ENCODE data around the gene ADH7. TPM values are rescaled to one million over a fixed set of nuclear protein-coding genes. Genes with fewer than 3 reads are reported as not detected.

ADH7 gene
- total RNA-seq, 1 donor from 2014 or later = not detected

DNA sequence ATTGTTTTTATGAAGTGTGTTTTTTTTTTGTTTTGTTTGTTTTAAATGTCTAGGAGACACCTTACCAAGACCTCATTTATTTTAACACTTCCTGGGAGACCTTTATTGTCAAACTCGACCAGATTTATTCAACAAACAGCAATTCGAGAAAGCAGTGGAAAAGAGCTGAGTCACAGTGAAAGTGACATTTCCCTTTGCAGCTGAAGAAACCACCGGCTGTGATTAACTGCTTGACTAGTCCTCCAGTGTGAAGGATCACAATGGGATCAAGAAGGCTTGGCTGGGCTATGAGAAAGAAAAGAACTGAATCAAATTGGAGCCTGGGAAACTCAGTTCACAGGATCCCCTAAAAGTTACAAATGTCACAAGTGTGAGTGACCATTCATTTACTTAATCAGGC is 11.9 kb upstream of the ADH7 start:
- peak overlapping the region; percentile 77 for H3K27ac Mint-ChIP-seq
- TF ChIP-seq CTCF (IDR thresholded peaks at IDR 0.05; ENCODE audit: unreplicated experiment) = no peak
- H3K36me3 Mint-ChIP-seq (ENCODE audit: insufficient read depth) = peaks cover 6% of the 10 kb centered on the region
- H3K27me3 Mint-ChIP-seq = no peaks in the 10 kb centered on the region
- H3K4me3 Mint-ChIP-seq (ENCODE audit: low read depth) = no peak overlapping the region
- no peak for DNase-seq (ENCODE audit: low spot score, unreplicated experiment)
- peaks cover 28% of the 10 kb centered on the region for H3K9me3 Mint-ChIP-seq (ENCODE audit: low read depth)
- peaks cover 10% of the 10 kb centered on the region for H3K4me1 Mint-ChIP-seq (ENCODE audit: low read depth)

DNA sequence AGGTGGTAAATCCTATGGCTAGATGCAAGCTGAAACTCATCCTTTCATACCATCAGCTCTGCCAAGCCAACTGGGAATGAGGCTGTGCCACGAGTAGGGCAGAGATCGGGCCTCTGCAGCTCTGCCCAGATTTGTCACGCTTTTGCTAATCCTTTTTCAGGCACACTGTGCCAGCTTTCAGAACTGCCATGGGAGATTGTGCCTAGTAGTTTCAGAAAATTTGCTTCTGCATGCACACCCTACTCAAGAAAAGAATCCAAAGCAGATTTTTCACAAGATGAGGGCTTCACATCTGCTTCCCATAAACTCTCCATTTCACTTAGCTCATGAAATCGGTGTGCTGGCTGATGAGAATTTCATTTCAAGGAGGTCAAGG is 3.3 kb upstream of the ADH7 start:
- TF ChIP-seq CTCF (IDR thresholded peaks at IDR 0.05; ENCODE audit: unreplicated experiment) = no peak
- Mint-ChIP-seq H3K27ac (no peak overlapping the region), H3K9me3 (ENCODE audit: low read depth) (no peaks in the 10 kb centered on the region), H3K27me3 (no peaks in the 10 kb centered on the region), H3K36me3 (ENCODE audit: insufficient read depth) (no peaks in the 10 kb centered on the region), H3K4me3 (ENCODE audit: low read depth) (no peak overlapping the region), H3K4me1 (ENCODE audit: low read depth) (peaks cover 6% of the 10 kb centered on the region)
- DNase-seq (ENCODE audit: low spot score, unreplicated experiment) = no peak

GRCh38 chr4:99437723-99438404 is 2.7 kb upstream of the ADH7 start:
- peaks cover 6% of the 10 kb centered on the region for H3K4me1 Mint-ChIP-seq (ENCODE audit: low read depth)
- no peak overlapping the region for H3K4me3 Mint-ChIP-seq (ENCODE audit: low read depth)
- H3K27me3 Mint-ChIP-seq = no peaks in the 10 kb centered on the region
- no peak for TF ChIP-seq CTCF (IDR thresholded peaks at IDR 0.05; ENCODE audit: unreplicated experiment)
- H3K9me3 Mint-ChIP-seq (ENCODE audit: low read depth) = no peaks in the 10 kb centered on the region
- H3K36me3 Mint-ChIP-seq (ENCODE audit: insufficient read depth) = no peaks in the 10 kb centered on the region
- DNase-seq (ENCODE audit: low spot score, unreplicated experiment) = no peak
- no peak overlapping the region for H3K27ac Mint-ChIP-seq

DNA sequence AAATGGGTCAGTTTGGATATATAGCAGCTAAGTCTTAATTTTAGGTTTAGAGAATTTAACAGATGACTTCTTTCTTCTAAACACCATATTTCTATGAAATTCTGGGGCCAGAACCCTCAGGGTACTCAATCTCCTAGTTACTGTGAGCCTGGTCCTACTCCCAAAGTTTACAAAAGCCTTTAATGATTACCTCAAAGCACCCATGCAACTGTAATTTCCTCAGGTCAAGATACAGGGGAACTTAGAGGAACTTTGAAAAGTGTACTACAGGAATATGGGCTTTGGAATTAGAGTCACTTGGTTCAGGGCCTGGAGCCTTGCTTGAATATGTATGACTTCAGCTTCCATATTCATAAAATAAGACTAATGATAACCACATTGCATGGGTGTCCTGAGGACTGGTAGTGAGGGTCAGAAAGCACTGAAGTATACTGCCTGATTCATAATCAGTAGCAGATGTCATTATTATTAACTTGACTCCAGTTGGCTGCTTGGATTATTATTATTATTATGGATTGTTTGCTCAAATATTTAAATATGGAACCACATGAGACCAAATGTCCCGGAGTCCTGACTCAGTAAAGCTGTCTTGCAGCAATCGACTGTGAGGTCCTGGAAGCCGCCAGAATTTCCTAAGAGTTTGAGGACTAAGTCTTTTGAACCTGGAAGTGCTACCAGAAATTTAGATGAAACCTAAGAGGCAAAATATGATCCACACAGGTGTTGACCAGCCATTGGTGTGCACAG is 2.0 kb upstream of the ADH7 start:
- H3K27ac Mint-ChIP-seq = no peak overlapping the region
- TF ChIP-seq CTCF (IDR thresholded peaks at IDR 0.05; ENCODE audit: unreplicated experiment) = no peak
- H3K4me1 Mint-ChIP-seq (ENCODE audit: low read depth) = peaks cover 6% of the 10 kb centered on the region
- DNase-seq (ENCODE audit: low spot score, unreplicated experiment) = no peak
- no peak overlapping the region for H3K4me3 Mint-ChIP-seq (ENCODE audit: low read depth)
- H3K27me3 Mint-ChIP-seq = no peaks in the 10 kb centered on the region
- no peaks in the 10 kb centered on the region for H3K36me3 Mint-ChIP-seq (ENCODE audit: insufficient read depth)
- H3K9me3 Mint-ChIP-seq (ENCODE audit: low read depth) = no peaks in the 10 kb centered on the region

DNA sequence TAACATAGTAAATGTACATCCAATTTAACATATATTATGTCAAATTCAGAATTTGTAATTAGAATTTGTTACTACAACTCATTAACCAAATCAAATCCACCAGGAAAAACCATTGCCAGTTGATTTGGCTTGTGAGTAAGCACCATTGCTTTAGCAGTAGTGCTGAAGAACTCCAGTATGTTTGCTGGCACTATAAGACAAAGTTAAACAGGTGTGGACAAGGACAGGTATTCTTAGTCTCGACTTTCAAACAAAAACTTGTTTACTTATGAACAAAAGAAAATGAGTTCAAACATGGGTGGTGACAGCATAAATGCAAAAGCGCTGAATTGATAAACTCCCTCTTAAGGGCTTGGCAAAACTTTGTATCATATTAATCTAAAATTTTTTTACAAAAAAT is 1.3 kb upstream of the ADH7 start:
- no peaks in the 10 kb centered on the region for H3K36me3 Mint-ChIP-seq (ENCODE audit: insufficient read depth)
- no peak overlapping the region for H3K27ac Mint-ChIP-seq
- H3K9me3 Mint-ChIP-seq (ENCODE audit: low read depth) = no peaks in the 10 kb centered on the region
- no peak for TF ChIP-seq CTCF (IDR thresholded peaks at IDR 0.05; ENCODE audit: unreplicated experiment)
- H3K4me1 Mint-ChIP-seq (ENCODE audit: low read depth) = peaks cover 6% of the 10 kb centered on the region
- H3K27me3 Mint-ChIP-seq = no peaks in the 10 kb centered on the region
- DNase-seq (ENCODE audit: low spot score, unreplicated experiment) = no peak
- no peak overlapping the region for H3K4me3 Mint-ChIP-seq (ENCODE audit: low read depth)
